T-helper 2 cell treated with Interferon-gamma antibody and Interleukin-4, amounts not matched to agents 100 ng/mL and 5 ng/mL, for 36 hours (primary cell): ENCODE data around the gene LCN2. TPM values are rescaled to one million over a fixed set of nuclear protein-coding genes. Genes with fewer than 3 reads are reported as not detected.

Experiments
- intact Hi-C: fragments of 100-400 bp; cut with micrococcal nuclease; formaldehyde crosslinking; loops from one replicate; pipeline ENCODE4 v1.15.1; 2023
- total RNA-seq: library from RNA; stranded (reverse); gene quantifications from 2 replicates; pipeline ENCODE4 v1.2.3, GENCODE V29; 2022

The LCN2 gene
- total RNA-seq, 1 donor from 2014 or later: not detected

- intact Hi-C loops: no loop called here
Observed at GRCh38 chr9:128114326-128115186, 34.7 kb upstream of the LCN2 start.

GRCh38 chr9:128115187-128116103, 33.8 kb upstream of the LCN2 start:
- intact Hi-C loops: loop anchor here (2.0 kb wide), 1 partner anchor 49 kb away; the partner anchor contains the start of gene NAIF1

GRCh38 chr9:128116104-128117083, 32.9 kb upstream of the LCN2 start:
- intact Hi-C loops: loop anchor here (1.0 to 2.0 kb wide), 2 partner anchors 12 to 50 kb away; partner anchors contain the start of gene NAIF1

GRCh38 chr9:128117613-128118471, 31.4 kb upstream of the LCN2 start:
- intact Hi-C loops: loop anchor here (1.0 to 2.0 kb wide), 2 partner anchors 10 to 51 kb away; partner anchors contain the start of gene NAIF1

GRCh38 chr9:128118472-128118857, 30.8 kb upstream of the LCN2 start:
- intact Hi-C loops: no loop called here

- intact Hi-C loops: no loop called here
Observed at GRCh38 chr9:128118971-128119665, 30.1 kb upstream of the LCN2 start.

- intact Hi-C loops: no loop called here
Observed at GRCh38 chr9:128120061-128120740, 29.1 kb upstream of the LCN2 start.

GRCh38 chr9:128120741-128121465, 28.4 kb upstream of the LCN2 start:
- intact Hi-C loops: no loop called here

GRCh38 chr9:128121466-128121810, 27.8 kb upstream of the LCN2 start:
- intact Hi-C loops: no loop called here

- intact Hi-C loops: no loop called here
Observed at GRCh38 chr9:128121924-128122808, 27.1 kb upstream of the LCN2 start.

- intact Hi-C loops: no loop called here
Observed at GRCh38 chr9:128122809-128123175, 26.5 kb upstream of the LCN2 start.

GRCh38 chr9:128123451-128124080, 25.7 kb upstream of the LCN2 start:
- intact Hi-C loops: no loop called here

GRCh38 chr9:128124451-128124850, 24.8 kb upstream of the LCN2 start:
- intact Hi-C loops: no loop called here

- intact Hi-C loops: loop anchor here (5.0 kb wide), 2 partner anchors 188 to 353 kb away; partner anchors contain the start of gene DPM2
Observed at GRCh38 chr9:128124873-128125579, 24.2 kb upstream of the LCN2 start.

- intact Hi-C loops: loop anchor here (5.0 kb wide), 2 partner anchors 188 to 353 kb away; partner anchors contain the start of gene DPM2
Observed at GRCh38 chr9:128125580-128126354, 23.5 kb upstream of the LCN2 start.
